Natural killer cell treated with Interleukin-12 subunit alpha and Interleukin-12 subunit beta and Interleukin-15 and Interleukin-18, amount 100 ng/mL, for 72 hours (primary cell): ENCODE measurements around the gene SNED1. TPM values are rescaled to one million over a fixed set of nuclear protein-coding genes. Genes with fewer than 3 reads are reported as not detected.
A peak's percentile ranks its signal among the peaks of the same experiment; 100 is the strongest.

Experiments
- ATAC-seq, 2 donors: fragments of 150-1000 bp; cut with Tn5 transposase in 1 of 2; sonication (Bioruptor Pico), chemical (Tn5 transposase) in 1 of 2; 2 replicates each; pipeline ENCODE4 v1.10.0; 2021
- DNase-seq: peaks from one replicate; pipeline ENCODE4 v3.0.0; 2022; ENCODE audit warnings: low spot score
- H3K27ac Mint-ChIP-seq, 2 donors: 1 replicate in 1 of 2; 2 replicates in 1 of 2; pipeline ENCODE4 v1.8.0; 2022; ENCODE audit warnings: mixed read lengths in 2 of 2, mild to moderate bottlenecking in 1 of 2, moderate library complexity in 1 of 2
- H3K27me3 Mint-ChIP-seq, 2 donors: 1 replicate in 1 of 2; 2 replicates in 1 of 2; pipeline ENCODE4 v1.8.0; 2022; ENCODE audit warnings: mixed read lengths in 2 of 2
- H3K36me3 Mint-ChIP-seq: one replicate; pipeline ENCODE4 v1.8.0; 2022; ENCODE audit warnings: mixed read lengths
- H3K4me1 Mint-ChIP-seq, 2 donors: 1 replicate in 1 of 2; 2 replicates in 1 of 2; pipeline ENCODE4 v1.8.0; 2022; ENCODE audit warnings: low read depth in 2 of 2, mixed read lengths in 2 of 2, mild to moderate bottlenecking in 1 of 2
- H3K4me3 Mint-ChIP-seq: one replicate; pipeline ENCODE4 v1.8.0; 2022; ENCODE audit warnings: mixed read lengths
- H3K9me3 Mint-ChIP-seq: 2 replicates; pipeline ENCODE4 v1.8.0; 2022; ENCODE audit warnings: mixed read lengths
- total RNA-seq, 2 donors: library from RNA; stranded (reverse); gene quantifications; one replicate each; pipeline ENCODE4 v1.2.3, GENCODE V29; 2022

Gene SNED1
- total RNA-seq, 2 donors from 2014 or later: 0.14 TPM; not detected in 1

DNA sequence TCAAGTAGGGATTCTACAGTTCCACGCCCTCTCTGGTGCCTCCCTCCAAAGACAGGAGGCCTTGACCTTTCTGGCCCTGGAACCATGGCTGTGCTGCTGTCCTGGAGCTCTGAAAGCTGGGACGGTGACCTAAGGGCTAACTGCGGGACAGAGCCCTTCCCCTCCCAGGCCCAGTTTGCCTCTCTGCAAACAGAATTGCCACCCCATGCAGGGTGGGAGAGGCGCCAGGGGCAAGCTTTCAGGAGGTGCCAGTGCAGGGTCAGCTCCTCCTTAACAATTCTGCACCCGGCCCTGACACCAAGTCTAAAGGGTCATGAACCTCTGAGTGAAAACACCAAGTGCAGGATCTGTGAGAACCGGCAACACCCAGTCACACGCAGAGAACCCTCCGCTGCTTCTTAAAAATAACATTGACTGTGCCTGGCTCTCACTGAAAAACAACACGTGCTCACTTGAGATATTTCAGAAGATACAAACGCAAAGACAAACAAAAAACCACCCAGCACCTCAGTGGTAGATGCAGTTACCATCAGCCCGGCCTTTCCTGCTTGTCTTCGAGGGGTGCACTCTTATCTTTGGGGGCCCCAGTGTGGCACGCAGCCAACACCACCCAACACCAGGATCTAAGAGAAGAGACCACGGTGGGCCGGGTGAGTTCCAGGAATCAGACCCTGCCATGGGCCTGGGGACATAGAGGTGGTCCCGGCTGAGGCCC is 1.1 kb upstream of the SNED1 start:
- H3K9me3 Mint-ChIP-seq: no peaks in the 10 kb centered on the region
- DNase-seq: no peak
- H3K4me1 Mint-ChIP-seq: peaks cover 0 to 6% of the 10 kb centered on the region in 2 donors
- H3K27ac Mint-ChIP-seq: no peak overlapping the region
- H3K36me3 Mint-ChIP-seq: no peaks in the 10 kb centered on the region
- ATAC-seq: no peak
- H3K27me3 Mint-ChIP-seq: peaks cover 11 to 16% of the 10 kb centered on the region in 2 donors
- H3K4me3 Mint-ChIP-seq: peak overlapping the region; percentile 55

- ATAC-seq: no peak
- Mint-ChIP-seq H3K36me3 (no peaks in the 10 kb centered on the region), H3K9me3 (no peaks in the 10 kb centered on the region), H3K27me3 (peaks cover 11 to 16% of the 10 kb centered on the region in 2 donors), H3K4me3 (no peak overlapping the region), H3K27ac (no peak overlapping the region), H3K4me1 (peaks cover 0 to 6% of the 10 kb centered on the region in 2 donors)
- DNase-seq: no peak
Measured at GRCh38 chr2:240998706-240998994, 232 bp downstream of the SNED1 start.

DNA sequence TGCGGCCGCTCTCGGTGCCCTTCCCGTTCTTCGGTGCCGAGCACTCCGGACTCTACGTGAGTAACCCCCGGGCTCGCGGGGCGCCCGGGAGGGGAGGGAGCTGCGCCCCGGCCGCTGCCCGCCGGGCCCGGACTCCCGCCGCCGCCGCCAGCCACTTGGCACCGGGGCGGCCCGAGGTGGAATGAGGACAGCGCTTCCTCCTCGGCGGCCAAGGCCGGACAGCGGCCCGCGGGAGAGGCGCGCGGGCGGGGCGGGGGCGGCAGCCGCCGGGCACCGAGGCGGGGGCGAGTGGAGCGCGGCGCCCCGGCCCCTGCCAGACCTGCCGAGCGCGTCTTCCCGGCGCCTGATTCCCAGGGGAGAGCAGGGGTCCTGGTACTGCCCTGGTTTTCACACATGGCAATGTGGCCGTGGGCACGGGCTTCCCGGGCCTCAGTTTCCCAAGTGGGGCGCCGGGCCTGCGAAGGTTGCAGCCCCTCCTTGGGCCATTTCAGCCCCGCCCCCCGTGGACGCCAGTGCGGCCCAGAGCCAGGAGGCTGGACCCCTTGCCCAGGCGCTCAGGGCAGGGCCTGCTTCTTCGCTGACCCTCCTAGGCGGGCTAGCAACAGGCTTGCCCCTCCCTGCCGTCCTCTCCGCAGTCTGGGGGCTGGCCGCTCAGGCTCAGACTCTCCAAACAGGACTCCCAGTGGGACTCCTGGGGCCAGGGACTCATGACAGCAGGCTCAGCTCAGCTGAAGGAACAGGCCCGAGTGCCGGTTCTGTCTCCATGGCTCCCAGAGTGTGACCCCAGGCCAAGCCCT is 775 bp downstream of the SNED1 start:
- Mint-ChIP-seq H3K36me3 (no peaks in the 10 kb centered on the region), H3K4me3 (peak overlapping the region; percentile 47), H3K27me3 (peaks cover 11 to 16% of the 10 kb centered on the region in 2 donors), H3K4me1 (peaks cover 0 to 6% of the 10 kb centered on the region in 2 donors), H3K27ac (no peak overlapping the region), H3K9me3 (no peaks in the 10 kb centered on the region)
- ATAC-seq: no peak
- DNase-seq: no peak

DNA sequence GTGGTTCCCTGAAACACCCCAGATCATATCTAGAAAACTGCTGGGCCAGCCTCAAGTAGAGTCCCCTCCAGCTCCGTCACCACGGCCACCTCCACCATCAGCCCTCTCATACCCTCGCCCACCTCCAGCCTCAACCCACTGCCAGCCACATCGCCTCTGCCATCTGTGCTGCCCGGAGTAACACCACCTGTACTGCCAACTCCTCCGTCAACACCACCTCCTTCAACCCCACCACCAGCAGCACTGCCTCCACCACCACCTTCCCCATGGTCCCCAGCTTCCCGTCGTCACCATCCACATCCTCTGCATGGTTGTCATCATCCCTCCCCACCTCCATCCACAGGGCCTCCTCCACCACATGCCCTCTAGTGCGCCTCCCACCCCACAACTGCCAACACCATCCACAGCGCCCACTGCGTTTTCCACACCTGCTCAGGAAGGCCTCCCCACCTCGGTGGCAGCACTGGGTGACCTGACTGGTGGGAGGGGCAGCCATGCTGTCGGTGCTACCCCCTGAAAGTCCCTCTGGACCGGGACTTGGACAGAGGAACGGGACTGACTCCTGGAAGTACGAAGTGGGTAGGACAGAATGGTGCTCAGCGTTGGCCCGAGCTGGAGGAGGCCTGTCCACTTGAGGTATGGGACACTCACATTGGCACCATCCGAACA is 1.6 kb downstream of the SNED1 start:
- Mint-ChIP-seq H3K36me3 (no peaks in the 10 kb centered on the region), H3K27me3 (peaks cover 11 to 16% of the 10 kb centered on the region in 2 donors), H3K4me3 (peak overlapping the region; percentile 47), H3K4me1 (peaks cover 0 to 6% of the 10 kb centered on the region in 2 donors), H3K9me3 (no peaks in the 10 kb centered on the region), H3K27ac (no peak overlapping the region)
- ATAC-seq (no peak), DNase-seq (no peak)

- DNase-seq: no peak
- Mint-ChIP-seq H3K9me3 (no peaks in the 10 kb centered on the region), H3K4me1 (peaks cover 0 to 6% of the 10 kb centered on the region in 2 donors), H3K4me3 (no peak overlapping the region), H3K27ac (no peak overlapping the region), H3K36me3 (peaks cover 7% of the 10 kb centered on the region), H3K27me3 (peaks cover 14 to 16% of the 10 kb centered on the region in 2 donors)
- ATAC-seq: no peak
Measured at GRCh38 chr2:241000831-241001321, 2.5 kb downstream of the SNED1 start.

- H3K4me1 Mint-ChIP-seq: peaks cover 0 to 6% of the 10 kb centered on the region in 2 donors
- no peak overlapping the region for H3K27ac Mint-ChIP-seq
- peaks cover 11% of the 10 kb centered on the region for H3K36me3 Mint-ChIP-seq
- no peaks in the 10 kb centered on the region for H3K9me3 Mint-ChIP-seq
- no peak overlapping the region for H3K4me3 Mint-ChIP-seq
- DNase-seq (no peak), ATAC-seq (no peak)
- H3K27me3 Mint-ChIP-seq: peaks cover 21 to 22% of the 10 kb centered on the region in 2 donors
Measured at GRCh38 chr2:241001413-241002274, 3.2 kb downstream of the SNED1 start.

DNA sequence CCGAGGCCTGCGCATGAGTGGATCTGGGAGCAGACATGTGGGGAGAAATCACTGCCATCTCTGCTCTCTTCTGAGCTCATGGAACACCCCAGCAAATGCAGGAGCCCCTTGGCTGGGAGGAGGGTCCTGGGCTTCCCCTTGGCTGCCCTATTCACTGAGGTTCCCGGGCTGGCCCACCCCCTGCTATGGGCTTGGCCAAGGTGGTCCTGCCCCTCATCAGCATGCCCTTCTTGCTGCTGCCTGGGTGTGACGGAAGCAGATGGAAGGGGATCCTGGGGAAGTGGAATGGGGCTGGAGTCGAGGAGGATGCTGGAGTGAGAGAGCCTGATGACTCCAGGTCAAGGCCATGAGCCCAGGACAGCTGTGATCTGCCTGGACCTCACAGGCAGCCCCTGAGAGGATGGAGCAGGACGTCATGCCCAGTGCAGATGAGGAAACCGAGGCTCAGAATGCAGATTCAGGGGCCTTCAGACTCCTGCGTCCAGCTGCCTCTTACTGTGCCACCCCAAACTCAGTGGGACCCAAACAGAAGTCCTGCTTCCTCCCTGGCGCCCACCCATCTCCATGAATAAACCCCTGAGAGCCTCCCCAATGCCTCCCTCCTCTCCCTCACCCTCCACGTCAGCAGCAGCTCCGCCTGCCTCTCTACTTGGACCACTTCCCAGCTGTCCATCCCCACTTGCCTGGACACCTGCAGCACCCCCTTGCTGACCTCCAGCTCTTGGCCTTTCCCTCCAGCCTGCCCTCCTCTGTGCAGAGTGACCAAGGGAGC is 4.0 kb downstream of the SNED1 start:
- no peak for DNase-seq
- Mint-ChIP-seq H3K27ac (no peak overlapping the region), H3K36me3 (peaks cover 11% of the 10 kb centered on the region), H3K27me3 (peaks cover 19 to 22% of the 10 kb centered on the region in 2 donors), H3K4me1 (peaks cover 0 to 6% of the 10 kb centered on the region in 2 donors), H3K9me3 (no peaks in the 10 kb centered on the region), H3K4me3 (no peak overlapping the region)
- no peak for ATAC-seq

GRCh38 chr2:241003047-241003360 is 4.6 kb downstream of the SNED1 start:
- DNase-seq (no peak), ATAC-seq (no peak)
- H3K4me3 Mint-ChIP-seq: no peak overlapping the region
- peaks cover 11% of the 10 kb centered on the region for H3K36me3 Mint-ChIP-seq
- H3K9me3 Mint-ChIP-seq: no peaks in the 10 kb centered on the region
- peaks cover 0 to 6% of the 10 kb centered on the region in 2 donors for H3K4me1 Mint-ChIP-seq
- H3K27me3 Mint-ChIP-seq: peaks cover 18 to 22% of the 10 kb centered on the region in 2 donors
- H3K27ac Mint-ChIP-seq: no peak overlapping the region

DNA sequence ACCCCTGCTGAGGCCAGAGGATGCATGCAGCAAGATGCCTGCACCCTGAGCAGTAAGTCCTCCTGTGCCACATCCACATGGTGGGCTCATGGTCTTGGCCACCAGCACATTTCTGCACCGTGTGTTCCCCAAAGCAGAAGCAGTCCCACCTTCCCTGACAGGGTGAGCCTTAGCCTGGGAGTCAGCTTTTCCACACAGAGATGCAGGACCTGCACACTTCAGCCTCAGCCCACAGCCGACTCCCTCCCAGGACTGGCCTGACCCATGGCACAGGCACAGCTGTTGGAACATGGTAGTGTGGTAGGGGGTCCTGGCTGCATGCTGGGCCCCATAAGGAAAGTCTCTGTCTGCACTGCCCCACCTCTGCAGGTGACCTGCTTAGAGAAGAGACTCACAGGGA is 5.0 kb downstream of the SNED1 start:
- no peak overlapping the region for H3K4me3 Mint-ChIP-seq
- no peak for DNase-seq
- H3K27me3 Mint-ChIP-seq: peaks cover 18 to 22% of the 10 kb centered on the region in 2 donors
- ATAC-seq: no peak
- no peaks in the 10 kb centered on the region for H3K9me3 Mint-ChIP-seq
- H3K36me3 Mint-ChIP-seq: peaks cover 11% of the 10 kb centered on the region
- H3K4me1 Mint-ChIP-seq: peaks cover 0 to 6% of the 10 kb centered on the region in 2 donors
- H3K27ac Mint-ChIP-seq: no peak overlapping the region

DNA sequence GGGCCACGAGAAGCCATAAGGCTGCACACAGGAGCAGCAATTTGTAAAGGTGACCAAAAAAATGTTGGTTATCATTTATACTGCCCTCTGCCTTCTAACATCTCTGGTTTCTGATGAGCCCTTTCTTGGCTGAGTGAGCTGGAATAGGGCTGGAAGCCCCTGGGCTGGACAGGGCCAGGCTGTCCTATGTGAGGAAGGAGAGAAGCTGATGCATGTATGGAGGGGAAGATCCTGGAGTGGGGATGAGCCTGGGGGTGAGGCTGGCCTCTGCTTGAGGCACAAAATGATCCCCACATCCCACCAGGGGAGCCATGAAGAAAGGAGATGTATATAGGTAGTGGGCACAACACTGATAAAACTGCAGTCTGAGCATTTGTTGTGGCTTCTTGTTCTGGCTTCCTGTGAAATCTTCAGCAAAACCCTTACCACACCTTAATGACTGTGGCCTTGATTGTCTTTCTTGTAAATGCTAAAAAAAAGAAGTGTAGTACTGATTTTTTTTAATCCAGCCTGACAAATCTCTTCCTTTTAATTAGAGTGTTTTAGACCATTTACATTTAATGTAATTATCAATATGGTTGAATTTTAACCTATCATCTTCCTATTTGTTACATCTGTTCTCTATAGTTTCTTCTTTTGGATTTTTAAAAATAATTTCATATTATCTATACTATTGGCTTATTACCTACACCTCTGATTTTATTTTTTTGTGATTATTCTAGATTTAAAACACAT is 5.6 kb downstream of the SNED1 start:
- H3K27ac Mint-ChIP-seq: no peak overlapping the region
- no peaks in the 10 kb centered on the region for H3K9me3 Mint-ChIP-seq
- H3K4me1 Mint-ChIP-seq: peaks cover 3 to 10% of the 10 kb centered on the region in 2 donors
- no peak for ATAC-seq
- H3K27me3 Mint-ChIP-seq: peaks cover 19 to 26% of the 10 kb centered on the region in 2 donors
- no peak overlapping the region for H3K4me3 Mint-ChIP-seq
- H3K36me3 Mint-ChIP-seq: peaks cover 11% of the 10 kb centered on the region
- no peak for DNase-seq

DNA sequence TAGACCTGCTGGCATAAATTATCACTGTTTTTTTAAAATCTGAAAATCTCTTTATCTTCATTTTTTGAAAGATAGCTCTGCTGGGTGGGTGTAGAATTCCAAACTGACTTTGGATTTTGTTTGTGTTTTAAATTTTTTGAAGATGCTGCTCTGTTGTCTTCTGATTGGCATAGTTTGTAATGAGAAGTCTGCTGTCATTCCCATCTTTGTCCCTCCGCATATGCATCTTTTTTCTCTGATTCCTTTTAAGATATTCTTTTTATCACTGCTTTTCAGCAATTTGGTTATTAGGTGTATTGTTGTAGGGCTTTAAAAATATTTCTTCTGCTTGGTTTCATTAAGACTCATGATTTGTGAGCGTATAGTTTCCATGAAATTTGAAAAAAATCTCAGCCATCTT is 7.2 kb downstream of the SNED1 start:
- Mint-ChIP-seq H3K9me3 (no peaks in the 10 kb centered on the region), H3K27me3 (peaks cover 13 to 18% of the 10 kb centered on the region in 2 donors), H3K4me3 (no peak overlapping the region), H3K4me1 (peaks cover 5 to 11% of the 10 kb centered on the region in 2 donors), H3K27ac (no peak overlapping the region), H3K36me3 (peaks cover 11% of the 10 kb centered on the region)
- no peak for ATAC-seq
- DNase-seq: no peak

- DNase-seq: no peak
- H3K36me3 Mint-ChIP-seq: peaks cover 11% of the 10 kb centered on the region
- no peaks in the 10 kb centered on the region for H3K9me3 Mint-ChIP-seq
- no peak for ATAC-seq
- no peak overlapping the region for H3K27ac Mint-ChIP-seq
- peaks cover 5 to 11% of the 10 kb centered on the region in 2 donors for H3K4me1 Mint-ChIP-seq
- peaks cover 9 to 18% of the 10 kb centered on the region in 2 donors for H3K27me3 Mint-ChIP-seq
- H3K4me3 Mint-ChIP-seq: no peak overlapping the region
Measured at GRCh38 chr2:241006412-241006811, 8.0 kb downstream of the SNED1 start.
